NCI-H460 (cell line): ENCODE data around the gene IRAK1. TPM values are rescaled to one million over a fixed set of nuclear protein-coding genes. Genes with fewer than 3 reads are reported as not detected.

Experiments used
- DNase-seq: peaks from one replicate; pipeline ENCODE4 v3.0.0-alpha.2; 2016; ENCODE audit warnings: low read depth; ENCODE audit errors: extremely low read depth
- total RNA-seq: library from RNA; depleted of rRNA; stranded (reverse); fragments of >200 nt; shearing (Covaris generic); gene quantifications from 2 replicates; pipeline ENCODE4 v1.2.3, GENCODE V29; 2014

Gene IRAK1
- total RNA-seq, 1 experiment from 2014 or later = 237 TPM

DNA sequence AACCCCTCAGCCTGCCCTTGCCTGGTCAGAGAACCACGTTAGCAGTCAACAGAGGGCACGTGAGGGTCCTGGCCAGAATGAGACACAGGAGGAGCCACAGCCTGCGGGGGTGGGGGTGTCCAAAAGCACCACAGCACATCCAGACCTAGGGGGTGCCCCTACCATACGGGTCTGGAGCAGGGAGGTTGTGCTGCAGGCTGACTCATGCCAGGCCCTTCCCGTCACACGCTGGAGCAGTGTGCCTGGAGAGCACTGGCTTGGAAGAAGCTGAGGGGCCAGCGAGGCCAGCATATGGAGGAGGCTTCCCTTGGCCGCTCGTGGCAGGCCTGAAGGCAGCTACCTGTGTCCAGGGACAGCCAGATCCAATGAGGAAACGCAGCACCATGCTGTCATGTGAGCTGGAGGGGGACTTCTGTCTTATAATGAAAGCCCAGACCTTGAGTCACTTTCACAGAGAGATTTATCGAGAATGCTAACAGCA lies 1.5 kb upstream of the IRAK1 start:
- no peak for DNase-seq

DNA sequence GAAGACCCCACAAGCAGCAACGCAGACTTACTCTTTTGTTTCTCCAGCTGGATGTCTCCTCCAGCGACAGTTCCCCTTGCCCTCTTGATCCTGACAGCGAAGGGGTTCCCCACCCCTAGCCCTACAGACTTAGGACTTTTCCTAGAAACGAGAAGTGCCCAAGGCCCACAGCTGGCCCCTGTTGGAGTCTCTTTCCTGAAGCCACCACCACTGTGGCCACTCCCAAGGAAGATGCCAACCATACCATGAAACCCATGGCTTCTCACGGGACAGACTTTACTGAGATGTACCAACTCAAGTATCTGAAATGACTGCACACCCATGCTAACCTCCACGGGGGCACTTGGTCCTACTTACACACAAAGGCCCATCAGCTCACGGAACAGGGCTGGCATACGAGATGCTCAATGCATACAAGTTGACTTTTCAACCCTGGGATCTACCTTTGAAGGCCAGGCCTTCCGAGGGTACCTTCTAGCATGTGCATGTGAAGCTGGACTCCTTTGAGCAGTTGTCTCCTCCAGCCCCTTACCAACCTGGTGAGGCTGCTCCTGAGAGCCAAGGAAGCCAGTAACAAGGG lies 924 bp upstream of the IRAK1 start:
- no peak for DNase-seq

DNA sequence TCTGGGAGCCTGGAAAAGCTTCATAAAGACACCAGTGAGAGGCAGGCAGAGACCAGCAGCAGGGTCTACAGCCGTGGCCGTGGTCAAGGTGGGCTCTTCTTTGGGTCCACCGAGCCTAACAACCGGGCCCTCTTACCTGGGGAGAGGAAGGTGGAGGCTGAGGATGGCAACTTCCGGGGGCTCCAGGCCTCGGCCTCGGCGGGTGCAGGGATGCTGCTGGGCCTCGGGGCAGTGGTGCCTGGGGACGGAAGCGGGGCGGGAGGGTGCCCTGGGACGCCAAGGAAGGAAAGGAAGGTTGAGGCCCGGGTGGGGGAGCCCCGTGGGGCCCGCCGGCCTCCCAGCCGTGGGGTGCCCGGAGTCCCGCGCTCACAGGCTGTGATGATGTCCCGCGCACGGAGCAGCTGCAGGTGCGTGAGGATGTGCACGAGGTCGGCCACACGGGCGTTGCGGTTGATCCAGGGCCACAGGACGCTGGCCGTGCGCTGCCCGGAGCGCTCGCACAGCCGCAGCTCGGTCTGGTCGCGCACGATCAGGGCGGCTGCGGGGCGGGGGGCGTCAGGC lies 561 bp downstream of the IRAK1 start:
- DNase-seq = no peak

DNA sequence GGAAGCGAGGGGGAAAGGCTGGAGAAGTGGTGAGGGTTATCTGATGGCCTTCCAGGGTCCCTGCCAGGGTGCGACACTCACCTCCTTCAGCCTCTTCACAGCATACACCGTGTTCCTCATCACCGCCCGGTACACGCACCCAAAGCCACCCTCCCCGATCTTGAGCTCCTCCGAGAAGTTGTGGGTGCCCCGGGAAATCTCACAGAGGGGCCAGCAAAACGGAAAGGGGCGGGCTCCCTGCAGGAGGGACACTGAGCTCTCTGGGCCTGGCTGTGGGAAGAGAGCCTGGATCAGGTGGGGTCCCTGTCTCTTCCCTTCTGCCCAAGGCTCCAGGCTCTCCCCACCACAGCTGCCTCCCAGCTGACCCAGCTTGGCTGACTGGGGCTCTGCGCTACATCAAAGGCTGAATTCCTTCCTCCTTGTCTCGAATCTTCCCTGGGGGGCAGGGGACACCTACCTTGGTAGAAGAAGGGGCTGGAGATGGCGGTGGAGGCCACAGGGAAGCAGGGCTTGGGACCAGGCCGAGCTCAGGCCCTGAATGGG lies 1.1 kb downstream of the IRAK1 start:
- DNase-seq = no peak

DNA sequence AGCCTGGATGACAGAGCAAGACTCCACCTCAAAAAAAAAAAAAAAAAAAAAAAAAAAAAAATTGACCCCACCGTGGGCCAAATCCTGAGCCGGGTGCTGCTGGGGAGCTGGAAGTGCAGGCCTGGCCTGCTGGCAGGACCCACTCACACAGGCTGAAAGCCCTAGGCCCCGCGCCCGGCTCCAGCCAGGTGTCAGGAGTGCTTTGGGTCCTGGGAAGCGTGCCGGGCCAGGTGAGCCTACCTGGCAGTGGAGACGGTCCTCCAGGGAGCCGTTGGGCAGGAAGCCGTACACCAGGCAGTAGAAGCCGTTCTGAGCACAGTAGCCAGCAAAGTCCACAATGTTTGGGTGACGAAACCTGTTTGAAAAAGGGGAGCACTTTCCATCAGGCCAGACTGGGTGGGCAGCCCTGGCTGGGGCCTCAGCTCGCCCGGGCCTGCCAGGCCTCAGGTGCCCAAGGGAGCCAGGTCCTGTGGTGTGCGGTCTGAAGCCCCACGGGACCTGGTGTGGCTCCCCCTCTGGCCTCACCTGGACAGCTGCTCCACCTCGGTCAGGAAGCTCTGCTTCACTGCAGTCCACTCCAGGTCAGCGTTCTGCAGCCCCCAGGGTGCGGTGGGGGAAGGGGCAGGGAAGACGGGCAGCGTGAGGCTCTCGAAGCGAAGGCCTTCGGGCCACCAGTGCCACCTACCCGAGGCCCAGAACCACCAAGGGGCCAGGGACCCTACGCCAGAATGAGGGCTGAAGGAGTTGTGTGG lies 1.8 kb downstream of the IRAK1 start:
- no peak for DNase-seq

DNA sequence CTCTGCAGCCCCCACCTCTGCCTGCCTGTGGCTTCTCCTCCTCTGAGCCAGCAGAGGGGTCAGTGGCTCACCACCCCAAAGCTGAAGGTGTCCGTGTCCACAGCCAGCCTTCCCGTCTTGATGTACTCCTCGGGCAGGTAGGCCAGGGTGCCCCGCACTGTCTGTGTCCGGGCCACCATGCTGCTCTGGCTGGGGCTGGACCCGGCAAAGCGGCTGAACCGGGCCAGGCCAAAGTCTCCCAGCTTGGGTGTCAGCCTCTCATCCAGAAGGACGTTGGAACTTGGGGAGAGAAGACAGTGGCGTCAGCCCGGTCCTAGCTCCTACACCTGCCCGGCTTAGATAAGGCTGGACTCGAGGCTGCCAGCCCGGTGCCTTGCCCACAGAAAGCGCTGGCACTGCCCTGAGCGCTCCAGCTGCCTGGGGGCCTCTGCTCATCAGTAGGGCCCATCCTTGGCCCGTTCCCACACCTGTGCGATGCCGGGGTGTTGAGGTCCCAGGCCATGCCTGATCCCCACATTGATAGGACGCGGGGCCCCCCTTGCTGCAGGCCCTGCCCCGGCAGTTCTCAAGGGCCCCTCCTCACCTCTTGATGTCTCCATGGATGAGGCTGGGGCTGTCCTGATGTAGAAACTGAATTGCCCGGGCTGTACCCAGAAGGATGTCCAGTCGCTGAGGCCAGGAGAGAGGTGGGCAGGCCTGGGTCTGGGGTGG lies 3.2 kb downstream of the IRAK1 start:
- no peak for DNase-seq

DNA sequence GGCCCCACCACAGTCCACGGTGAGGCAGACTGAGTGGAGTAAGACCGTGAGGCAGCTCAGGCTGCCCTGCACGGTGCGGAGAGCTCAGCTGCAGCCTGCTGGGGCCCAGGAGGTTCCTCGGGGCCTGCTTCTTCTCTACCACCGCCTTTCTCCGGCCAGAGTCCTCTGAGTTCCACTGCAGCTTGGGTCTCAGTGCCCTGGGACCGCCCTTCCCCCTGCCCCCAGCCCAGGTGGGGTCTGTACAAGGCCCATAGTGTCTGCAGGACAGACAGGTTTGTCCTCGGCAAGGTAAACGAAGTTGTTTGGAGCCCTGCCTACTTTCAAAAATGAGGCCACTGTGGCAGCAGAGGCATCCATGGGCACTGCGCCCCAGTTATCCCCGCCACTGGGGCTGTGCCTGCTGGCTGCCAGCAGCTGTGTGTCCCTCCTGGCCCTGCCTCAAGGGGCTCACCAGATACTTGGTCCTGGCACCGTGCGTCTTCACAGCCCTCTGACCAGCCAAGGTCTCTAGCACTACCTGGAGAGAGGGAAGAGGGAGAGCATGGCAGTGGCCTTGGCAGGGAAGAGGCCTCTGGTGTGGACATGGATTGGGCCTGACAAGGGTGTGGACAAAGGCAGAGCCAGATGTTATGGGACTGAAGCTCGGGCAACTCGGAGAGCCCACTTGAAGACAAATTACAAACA lies 4.0 kb downstream of the IRAK1 start:
- no peak for DNase-seq

DNA sequence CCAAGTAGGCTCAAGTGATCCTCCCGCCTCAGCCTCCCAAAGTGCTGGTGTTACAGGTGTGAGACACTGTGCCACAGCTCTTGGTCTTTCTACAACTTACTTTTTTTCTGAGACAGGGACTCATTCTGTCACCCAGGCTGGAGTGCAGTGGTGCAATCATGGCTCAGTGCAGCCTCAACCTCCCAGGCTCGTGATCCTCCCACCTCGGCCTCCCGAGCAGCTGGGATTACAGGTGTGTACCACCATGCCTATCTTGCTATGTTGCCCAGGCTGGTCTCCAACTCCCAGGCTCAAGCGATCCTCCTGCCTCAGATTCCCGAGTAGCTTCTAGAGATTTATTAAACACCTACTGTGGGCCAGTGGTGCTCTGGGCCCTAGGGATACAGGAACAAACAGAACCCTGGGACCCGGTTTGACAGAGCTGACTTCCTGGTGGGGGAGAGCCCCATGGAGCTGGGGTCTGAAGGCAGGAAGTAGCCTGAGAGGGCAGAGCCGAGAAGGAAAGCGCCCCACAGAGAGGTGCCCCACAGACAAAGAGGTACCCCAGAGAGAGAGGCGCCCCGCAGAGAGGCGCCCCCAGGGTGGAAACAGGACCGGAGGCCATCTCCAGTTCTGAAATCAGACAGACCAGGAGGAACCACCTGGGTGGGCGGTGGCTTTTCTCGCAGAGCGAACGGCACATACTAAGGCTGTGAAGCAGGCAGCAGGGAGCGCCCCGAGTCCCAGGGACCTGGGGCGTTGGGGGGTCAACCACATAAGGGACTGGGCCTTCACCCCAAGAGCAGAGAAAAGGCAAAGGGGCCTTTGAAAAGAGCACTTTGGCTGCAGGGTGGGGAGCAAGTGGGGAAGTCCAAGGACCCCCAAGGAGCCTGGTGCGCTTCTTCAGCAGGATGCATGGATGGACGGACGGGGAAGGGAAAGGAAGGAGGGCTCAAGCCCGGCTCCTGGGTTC lies 5.0 kb downstream of the IRAK1 start:
- DNase-seq = no peak

DNA sequence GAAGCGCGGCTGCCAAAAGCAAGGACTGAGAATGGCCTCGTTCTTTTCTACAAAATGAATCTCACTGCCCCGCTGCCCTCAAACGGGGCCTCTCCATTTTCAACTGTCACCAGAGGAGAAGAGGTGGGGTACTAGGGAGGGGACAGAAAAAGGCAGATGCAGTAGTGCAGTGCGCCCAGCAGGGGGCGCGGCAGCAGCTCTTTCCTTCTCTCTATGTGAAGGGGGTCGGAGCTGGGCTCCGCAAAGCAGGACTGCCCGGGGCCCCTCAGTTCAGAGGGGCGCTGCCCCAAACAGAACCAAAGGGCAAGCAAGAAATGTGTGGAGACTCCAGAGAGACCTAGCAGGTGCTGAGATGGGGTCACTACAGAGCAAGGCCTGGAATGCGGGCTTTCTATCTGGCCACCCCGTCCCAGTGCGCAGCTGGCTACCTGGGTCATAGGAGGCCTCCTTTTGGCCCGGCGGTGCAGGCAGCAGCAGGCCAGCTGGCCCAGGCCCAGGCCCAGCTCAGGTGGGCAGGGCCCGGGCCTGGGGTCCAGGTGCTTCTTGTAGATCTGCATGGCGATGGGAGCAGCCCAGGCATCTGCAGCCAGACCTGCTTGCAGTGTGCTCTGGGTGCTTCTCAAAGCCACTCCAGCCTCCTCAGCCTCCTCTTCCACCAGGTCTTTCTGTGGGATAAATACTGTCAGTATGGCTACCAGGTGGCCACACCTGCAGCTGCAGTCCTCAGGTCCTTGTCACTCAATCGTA lies 5.9 kb downstream of the IRAK1 start:
- DNase-seq = peak; percentile 40

DNA sequence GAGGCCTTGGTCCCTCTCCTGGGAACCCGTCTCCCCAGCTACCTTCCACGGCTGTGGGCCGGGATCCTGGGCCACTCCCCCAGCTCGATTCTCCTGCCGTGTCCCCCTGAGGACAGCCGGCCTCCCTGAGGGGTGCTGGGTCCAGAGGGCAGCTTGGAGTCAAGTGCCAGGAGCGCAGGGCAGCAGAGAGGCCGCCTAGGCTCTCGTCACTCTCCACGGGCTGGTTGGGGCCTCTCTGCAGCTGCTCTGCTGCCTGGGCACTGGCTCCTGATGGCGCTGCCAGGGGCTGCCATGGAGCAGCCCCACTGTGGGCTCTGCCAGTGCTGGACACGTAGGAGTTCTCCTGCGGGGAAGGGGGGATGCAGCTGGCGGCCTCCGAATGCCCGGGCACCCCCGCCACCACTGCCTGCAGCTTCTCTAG lies 6.7 kb downstream of the IRAK1 start:
- no peak for DNase-seq

DNA sequence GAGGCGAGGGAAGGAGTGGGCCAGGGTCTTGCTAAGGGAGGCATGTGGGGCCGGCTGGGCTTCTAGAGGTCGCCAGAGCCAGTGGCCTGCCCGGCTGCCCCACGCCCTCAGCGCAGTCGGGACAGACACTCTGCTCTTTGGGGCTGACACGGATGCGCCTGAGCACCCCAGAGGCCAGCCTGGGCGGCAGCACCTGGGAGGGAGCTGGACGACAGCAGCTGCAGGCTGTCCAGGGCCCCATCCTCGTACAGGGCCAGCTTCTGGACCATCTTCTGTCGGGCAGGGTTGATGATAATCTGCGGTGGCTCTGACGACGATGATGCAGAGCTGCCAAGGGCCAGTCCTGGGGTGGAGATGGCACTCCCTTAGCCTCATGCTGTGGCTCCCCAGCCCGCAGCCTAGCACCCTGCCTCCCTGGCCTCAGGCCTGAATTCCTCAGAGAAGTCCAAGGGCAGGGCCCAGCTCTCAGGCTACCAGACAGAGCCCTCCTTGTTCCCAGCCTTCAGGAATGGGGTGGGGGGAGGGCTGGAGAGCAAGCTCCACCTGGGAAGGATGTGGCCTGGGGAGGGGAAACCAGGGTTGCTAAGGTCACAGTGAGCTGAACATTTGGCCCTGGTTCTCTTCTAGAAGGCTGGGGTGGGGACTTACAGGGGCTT lies 7.2 kb downstream of the IRAK1 start:
- DNase-seq = peak; percentile 63

DNA sequence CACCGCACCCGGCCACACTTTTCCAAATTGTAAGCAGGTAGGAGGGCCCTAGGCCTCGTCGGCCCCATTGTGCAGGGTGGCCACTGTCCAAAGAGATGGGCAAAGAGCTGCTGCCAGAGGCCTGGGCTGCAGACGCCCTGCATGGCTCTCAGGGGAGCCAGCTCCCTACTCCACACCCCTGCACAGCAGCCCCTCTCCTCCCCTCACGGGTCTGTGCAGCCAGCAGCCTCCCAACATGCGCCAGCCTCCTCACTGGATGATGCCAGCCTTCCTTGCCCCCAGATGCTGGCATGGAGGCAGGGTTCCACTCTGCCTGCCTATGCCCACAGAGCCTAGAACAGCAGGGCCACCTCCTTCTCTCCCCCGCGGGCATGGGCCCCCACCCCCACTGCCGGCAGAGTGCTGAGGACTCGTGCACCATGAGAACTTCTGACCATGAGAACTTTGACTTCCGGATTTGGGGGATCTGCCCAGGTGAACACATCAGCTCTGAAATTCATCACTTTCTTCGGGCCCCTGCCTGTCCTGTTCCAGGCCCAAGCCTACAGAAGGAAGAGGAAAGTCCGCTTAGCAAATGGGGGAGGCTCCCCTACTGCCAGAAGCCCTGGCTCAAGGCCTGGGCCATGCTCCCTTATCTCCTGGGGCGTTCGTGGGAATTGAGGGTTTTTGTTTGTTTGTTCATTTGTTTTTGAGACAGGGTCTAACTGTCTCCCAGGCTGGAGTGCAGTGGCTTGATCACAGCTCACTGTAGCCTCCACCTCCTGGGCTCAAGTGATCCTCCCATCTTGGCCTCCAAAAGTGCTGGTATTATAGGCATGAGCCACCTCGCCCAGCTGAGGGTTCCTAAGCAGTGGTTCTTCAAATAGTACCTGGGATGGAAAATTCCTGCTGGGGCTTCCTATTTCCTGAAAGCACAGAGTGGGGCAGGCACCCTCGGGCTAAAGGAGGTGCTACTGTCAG lies 8.0 kb downstream of the IRAK1 start:
- no peak for DNase-seq

DNA sequence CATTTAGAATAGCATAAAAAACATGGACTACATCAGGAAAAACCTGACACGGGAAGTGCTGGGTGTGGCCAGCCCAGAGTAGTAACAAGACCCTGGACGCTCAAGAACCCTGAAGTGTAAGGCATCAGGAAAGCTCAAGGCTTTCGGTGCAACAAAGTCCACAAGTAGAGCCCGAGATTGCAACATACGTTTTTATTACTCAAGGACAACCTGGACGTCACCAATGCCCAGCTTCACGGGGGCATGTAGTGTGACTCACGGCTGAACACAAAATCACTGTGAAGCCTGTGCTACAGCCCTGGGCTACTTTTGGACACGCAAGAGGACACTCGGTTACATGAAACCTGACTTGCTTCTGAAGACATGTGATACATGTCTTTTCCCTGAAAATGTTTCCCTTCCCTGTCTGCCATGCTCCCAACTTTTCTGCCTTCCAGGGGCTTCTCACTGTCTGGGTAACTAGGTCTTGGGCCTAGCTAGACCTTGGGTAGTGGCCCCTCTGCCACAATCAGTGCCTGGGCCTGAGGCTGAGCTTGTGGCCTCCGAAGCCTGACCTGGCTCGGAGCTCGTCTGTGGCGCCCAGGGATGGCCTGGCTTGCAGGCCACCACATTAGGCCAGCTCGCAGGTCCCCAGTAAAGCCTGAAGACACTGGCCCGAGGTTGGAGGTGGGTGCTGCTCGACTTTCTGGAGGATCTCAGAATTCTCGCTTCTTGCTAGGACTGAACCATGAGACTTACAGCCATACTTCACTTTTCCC lies 9.2 kb downstream of the IRAK1 start:
- peak; percentile 87 for DNase-seq

DNA sequence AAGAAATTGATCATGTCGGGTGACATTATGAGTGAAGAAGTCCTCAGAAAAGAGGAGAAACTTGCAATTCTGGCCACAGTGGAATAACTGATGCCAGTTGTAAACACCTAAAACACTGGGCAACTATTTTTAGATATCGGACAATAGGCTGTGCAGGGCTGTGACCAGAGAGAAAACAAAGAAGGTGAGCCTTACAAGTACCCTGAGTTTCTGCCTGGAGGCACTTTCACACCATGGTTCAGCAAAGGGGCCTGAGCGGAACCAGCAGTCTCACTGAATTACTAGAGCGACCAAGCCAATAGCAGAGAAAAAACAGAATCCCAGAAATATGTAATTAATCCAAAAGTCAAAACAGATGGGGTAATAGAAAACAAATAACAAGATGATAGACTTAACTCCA lies 11.2 kb downstream of the IRAK1 start:
- DNase-seq = no peak

DNA sequence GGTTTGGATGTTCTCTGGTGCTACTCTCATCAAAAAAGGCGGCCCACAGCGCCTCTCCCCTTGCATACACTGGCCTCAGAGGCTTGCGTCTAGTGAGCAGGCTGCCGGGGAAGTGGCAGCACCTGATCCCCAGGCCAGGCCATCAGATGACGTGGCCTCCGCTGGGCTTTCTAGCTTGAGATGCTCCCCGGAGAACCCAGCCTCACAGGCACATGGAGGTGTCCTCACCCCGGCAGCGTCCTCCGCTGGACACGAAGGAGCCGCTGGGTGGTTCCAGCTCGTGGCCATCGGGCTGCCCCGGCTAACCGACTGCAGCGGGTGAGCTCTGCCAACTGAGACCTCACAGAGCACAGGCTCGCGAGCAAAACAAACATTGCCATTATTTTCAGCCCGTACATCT lies 12.8 kb downstream of the IRAK1 start:
- no peak for DNase-seq

DNA sequence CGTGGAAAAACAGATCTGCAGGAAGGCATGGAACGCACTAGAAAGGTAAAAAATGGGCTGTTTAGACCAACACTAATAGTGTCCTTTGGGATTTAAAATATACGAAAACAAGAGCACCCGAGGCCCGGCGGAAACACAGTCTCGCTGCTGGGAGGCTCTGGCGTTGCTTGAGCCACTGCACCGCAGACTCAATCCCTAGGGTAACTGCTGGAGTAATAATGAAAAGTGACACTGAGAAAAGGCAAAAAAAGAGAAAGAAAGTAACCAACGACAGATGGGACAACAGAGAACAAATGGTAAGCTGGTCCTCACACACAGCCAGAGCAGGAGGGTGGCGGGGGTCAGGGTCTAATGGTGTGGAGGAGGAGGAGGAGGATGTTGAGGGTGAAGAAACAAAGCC lies 15.4 kb downstream of the IRAK1 start:
- DNase-seq = no peak
